Measurements from ENCODE around the gene SLU7.

SLU7 gene

DNA sequence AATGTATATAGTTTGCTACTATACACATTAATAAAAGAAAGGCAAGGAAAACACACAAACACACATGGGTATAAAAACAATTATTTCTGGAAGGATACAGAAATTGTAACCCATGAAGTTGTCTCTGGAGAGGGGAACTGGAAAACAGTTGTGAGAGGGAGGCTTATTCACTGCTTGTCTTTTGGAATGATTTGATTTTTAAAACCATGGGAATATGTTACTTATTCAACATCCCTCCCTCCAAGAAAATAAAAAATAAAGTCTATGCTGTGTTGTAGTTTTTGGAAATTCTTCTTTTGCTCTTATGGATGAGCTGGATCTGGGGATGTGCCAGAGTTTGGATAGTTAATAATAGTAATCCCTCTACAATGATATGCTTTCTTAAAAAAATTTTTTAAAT is 42.5 kb downstream of the SLU7 start:
- TF ChIP-seq POLR2AphosphoS5 (IDR thresholded peaks at IDR 0.05; ENCODE audit: low read depth, low read length) (no peak), SIN3A (IDR thresholded peaks at IDR 0.05; ENCODE audit: borderline replicate concordance, insufficient read depth, low read length) (no peak), FOXP2 (optimal IDR thresholded peaks at IDR 0.05; ENCODE audit: borderline replicate concordance, extremely low read depth, extremely low read length, insufficient read depth) (no peak), TAF1 (IDR thresholded peaks at IDR 0.05; ENCODE audit: borderline replicate concordance, insufficient read depth, low read length) (no peak)
- TF ChIP-seq, protein P1, sequence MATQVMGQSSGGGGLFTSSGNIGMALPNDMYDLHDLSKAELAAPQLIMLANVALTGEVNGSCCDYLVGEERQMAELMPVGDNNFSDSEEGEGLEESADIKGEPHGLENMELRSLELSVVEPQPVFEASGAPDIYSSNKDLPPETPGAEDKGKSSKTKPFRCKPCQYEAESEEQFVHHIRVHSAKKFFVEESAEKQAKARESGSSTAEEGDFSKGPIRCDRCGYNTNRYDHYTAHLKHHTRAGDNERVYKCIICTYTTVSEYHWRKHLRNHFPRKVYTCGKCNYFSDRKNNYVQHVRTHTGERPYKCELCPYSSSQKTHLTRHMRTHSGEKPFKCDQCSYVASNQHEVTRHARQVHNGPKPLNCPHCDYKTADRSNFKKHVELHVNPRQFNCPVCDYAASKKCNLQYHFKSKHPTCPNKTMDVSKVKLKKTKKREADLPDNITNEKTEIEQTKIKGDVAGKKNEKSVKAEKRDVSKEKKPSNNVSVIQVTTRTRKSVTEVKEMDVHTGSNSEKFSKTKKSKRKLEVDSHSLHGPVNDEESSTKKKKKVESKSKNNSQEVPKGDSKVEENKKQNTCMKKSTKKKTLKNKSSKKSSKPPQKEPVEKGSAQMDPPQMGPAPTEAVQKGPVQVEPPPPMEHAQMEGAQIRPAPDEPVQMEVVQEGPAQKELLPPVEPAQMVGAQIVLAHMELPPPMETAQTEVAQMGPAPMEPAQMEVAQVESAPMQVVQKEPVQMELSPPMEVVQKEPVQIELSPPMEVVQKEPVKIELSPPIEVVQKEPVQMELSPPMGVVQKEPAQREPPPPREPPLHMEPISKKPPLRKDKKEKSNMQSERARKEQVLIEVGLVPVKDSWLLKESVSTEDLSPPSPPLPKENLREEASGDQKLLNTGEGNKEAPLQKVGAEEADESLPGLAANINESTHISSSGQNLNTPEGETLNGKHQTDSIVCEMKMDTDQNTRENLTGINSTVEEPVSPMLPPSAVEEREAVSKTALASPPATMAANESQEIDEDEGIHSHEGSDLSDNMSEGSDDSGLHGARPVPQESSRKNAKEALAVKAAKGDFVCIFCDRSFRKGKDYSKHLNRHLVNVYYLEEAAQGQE (IDR thresholded peaks at IDR 0.05; ENCODE audit: insufficient read depth in 1 of 2, low read depth in 2 of 2, low read length in 2 of 2), result no peak

DNA sequence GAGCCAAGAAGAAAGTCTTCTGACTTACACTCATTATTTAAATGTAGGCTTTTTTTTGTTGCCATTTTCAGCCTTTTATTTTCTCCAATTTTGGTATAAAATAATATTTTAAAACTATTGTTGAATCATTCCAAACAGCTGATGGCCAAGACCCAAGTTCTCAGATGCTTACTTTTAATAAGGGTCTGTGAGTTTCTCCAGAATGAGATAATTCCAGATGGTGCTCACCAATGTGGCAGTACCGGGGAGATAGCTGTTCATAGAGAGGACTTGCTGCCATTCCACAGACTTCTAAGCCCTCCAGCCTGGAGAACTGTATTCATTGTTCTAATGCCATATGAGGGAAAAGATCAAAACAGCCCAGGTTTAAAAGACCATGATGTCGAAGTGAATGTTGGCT is 43.2 kb downstream of the SLU7 start:
- TF ChIP-seq TAF1 (IDR thresholded peaks at IDR 0.05; ENCODE audit: borderline replicate concordance, insufficient read depth, low read length), result no peak

DNA sequence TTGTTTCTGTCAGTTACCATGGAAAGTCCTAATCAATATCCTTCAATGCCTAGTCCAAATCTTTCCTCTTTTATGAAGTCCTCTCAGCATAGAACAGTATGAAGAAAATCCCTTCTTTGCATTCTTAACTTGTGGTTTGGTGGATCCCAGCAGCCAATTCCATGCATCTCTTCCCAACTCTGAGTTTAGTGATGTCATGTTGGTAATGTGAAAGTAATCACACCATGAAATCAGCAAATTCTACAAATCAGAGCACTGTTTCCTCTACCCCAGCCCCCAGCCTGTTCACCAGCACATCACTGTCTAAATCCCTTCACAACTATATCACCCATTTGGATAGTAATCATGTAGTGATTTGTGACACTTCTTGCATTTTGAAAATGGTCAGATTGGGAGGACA is 43.7 kb downstream of the SLU7 start:
- TF ChIP-seq TAF1 (IDR thresholded peaks at IDR 0.05; ENCODE audit: borderline replicate concordance, insufficient read depth, low read length), result no peak

DNA sequence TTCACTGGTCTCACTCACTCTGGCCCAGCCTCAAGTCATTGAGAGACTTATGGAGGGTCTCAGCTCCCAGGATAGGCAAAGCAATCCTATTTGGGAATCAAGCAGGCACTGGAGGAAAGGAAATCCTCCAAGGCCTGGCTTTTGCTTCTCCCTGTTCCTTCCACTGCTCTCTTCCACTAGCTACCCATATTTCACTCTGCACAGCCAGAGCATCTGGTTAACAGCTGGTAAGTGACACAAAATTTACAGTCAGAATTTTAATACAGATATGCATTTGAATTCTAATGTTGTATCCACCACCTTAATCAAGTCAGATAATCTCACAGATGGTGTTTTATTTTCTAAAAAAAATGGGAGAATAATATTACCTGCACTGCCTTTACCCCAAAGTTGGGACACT is 47.6 kb downstream of the SLU7 start:
- TF ChIP-seq SIN3A (IDR thresholded peaks at IDR 0.05; ENCODE audit: borderline replicate concordance, insufficient read depth, low read length) (no peak), POLR2AphosphoS5 (IDR thresholded peaks at IDR 0.05; ENCODE audit: low read depth, low read length) (no peak), FOXP2 (optimal IDR thresholded peaks at IDR 0.05; ENCODE audit: borderline replicate concordance, extremely low read depth, extremely low read length, insufficient read depth) (no peak), TAF1 (IDR thresholded peaks at IDR 0.05; ENCODE audit: borderline replicate concordance, insufficient read depth, low read length) (no peak)
- TF ChIP-seq, protein P1 (IDR thresholded peaks at IDR 0.05; ENCODE audit: insufficient read depth in 1 of 2, low read depth in 2 of 2, low read length in 2 of 2), result no peak

DNA sequence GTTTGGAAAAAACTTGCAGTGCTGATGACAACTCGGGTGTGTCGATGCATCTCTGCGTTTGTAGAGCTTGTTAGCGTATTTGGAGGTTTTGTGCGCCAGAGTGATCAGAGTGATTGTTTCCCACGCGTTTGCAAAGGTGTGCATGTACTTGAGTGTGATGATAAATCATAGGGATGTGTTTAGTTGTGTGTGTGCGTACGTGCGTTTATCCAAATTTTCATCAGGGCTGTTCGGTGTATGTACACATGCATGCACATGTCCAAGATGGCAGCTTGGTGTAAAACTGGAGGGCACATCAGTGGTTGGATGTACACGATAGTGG is 48.2 kb downstream of the SLU7 start:
- TF ChIP-seq POLR2AphosphoS5 (IDR thresholded peaks at IDR 0.05; ENCODE audit: low read depth, low read length) (no peak), TAF1 (IDR thresholded peaks at IDR 0.05; ENCODE audit: borderline replicate concordance, insufficient read depth, low read length) (no peak), SIN3A (IDR thresholded peaks at IDR 0.05; ENCODE audit: borderline replicate concordance, insufficient read depth, low read length) (no peak), FOXP2 (optimal IDR thresholded peaks at IDR 0.05; ENCODE audit: borderline replicate concordance, extremely low read depth, extremely low read length, insufficient read depth) (no peak)
- TF ChIP-seq, protein P1 (IDR thresholded peaks at IDR 0.05; ENCODE audit: insufficient read depth in 1 of 2, low read depth in 2 of 2, low read length in 2 of 2), result no peak

DNA sequence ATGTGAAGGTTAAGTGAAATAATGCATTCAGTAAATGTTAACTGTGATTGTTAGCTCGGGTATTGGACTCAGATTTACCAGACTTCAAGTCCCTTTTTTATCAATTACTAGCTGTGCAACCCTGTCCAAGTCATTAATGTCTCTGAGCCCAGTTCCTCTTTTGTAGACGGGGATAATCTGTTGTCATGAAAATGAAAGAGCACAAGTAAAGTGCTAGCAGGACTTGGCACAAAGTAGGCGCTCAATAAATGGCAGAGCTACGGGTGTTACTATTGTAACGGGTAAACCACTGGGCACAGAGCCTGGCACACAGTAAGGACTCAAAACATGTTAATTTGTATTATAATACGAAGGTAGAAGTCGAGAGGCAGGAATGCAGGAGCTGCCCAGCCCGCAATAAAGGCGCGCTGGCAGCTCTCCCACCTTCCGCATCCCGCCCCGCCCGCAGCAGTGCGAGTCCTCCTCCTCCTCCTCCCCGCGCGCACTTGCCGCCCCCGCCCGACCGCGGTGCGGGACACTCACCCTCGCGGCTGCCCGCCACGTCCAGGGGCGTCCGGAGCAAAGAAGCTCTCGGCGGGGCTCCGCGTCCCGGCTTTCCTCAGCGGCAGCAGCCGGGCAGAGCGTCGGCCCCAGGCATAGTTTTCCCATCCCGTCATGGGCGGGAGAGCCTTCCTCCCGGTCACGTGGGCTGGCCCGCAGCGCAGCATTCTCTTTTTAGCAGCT is 48.7 kb downstream of the SLU7 start, which contains the start of gene C1QTNF2:
C1QTNF2 (minus strand) TSS at position 637 of the 723 bp plus-strand sequence. CDS start 15,615 bp downstream, outside the sequence.
- no peak for TF ChIP-seq FOXP2 (optimal IDR thresholded peaks at IDR 0.05; ENCODE audit: borderline replicate concordance, extremely low read depth, extremely low read length, insufficient read depth)
- no peak for TF ChIP-seq TAF1 (IDR thresholded peaks at IDR 0.05; ENCODE audit: borderline replicate concordance, insufficient read depth, low read length)
- TF ChIP-seq POLR2AphosphoS5 (IDR thresholded peaks at IDR 0.05; ENCODE audit: low read depth, low read length), result no peak
- TF ChIP-seq SIN3A (IDR thresholded peaks at IDR 0.05; ENCODE audit: borderline replicate concordance, insufficient read depth, low read length), result no peak
- TF ChIP-seq, protein P1 (IDR thresholded peaks at IDR 0.05; ENCODE audit: insufficient read depth in 1 of 2, low read depth in 2 of 2, low read length in 2 of 2), result no peak
